GM18505 (cell line): ENCODE results near the gene SEMA3A.
"Not testable (repeated sequence)": the region's sequence is repeated elsewhere in the genome, so short reads cannot be mapped to it uniquely, and the experiment has no call there.

Experiments used
- ATAC-seq: cut with Tn5 transposase; IDR thresholded peaks from one replicate; pipeline ENCODE4 v1.9.1; 2021; ENCODE audit not compliant: unreplicated experiment
- POLR2A ChIP-seq: IDR thresholded peaks from 4 replicates; pipeline ENCODE4 v1.6.1; 2011; ENCODE audit warnings: borderline replicate concordance; ENCODE audit not compliant: insufficient read depth, insufficient read length; ENCODE audit errors: extremely low read depth

SEMA3A gene

DNA sequence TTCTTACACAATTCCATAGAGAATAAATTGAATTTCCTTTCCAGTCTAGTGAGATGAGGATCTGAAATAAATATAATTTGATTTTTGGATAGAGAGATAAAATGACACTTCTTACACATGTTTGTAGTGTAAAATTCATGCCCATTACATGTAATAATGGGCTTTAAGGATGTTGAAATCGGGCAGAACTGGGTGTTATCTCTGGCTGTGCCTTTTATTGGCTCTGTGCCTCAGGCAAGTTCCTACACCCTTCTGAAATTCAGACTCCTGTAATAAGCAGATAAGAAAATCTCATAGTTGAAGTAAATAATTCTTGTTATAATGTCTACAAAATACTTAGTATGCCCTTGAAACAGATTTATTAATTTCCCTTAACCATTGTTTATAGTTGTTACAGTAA lies 125.6 kb downstream of the SEMA3A start:
- TF ChIP-seq POLR2A: no peak
- ATAC-seq: no peak

DNA sequence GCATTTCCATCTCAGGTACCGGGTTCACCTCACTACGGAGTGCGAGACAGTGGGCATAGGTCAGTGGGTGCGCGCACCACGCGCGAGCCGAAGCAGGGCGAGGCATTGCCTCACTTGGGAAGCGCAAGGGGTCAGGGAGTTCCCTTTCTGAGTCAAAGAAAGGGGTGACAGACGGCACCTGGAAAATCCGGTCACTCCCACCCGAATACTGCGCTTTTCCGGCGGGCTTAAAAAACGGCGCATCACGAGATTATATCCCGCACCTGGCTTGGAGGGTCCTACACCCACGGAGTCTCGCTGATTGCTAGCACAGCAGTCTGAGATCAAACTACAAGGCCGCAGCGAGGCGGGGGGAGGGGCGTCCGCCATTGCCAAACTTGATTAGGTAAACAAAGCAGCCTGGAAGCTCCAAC lies 132.1 kb downstream of the SEMA3A start:
- ATAC-seq: not testable (repeated sequence)

DNA sequence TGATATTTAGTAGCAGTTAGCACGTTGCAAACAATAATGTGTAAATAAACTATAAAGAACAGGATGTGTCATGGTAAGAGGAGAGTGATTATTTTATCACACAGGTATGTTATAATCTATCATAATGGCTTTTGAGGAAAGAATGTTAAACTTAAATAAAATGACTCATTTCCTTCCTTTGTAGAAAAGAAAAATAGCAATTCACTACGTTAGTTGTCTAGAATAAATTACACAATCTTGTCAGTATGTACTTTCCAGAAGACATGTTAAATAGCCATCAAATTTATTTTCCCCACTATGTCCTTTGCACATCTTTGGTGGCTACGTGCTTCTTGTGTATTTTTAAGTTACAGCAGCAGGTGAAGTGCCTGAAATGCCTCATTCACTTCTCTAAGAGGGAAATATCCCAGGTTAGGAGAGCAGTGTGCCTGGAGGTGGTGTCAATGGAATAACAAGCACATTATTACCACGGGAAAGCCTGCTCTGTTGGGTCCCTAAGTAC lies 133.8 kb downstream of the SEMA3A start:
- no peak for TF ChIP-seq POLR2A
- ATAC-seq: no peak

DNA sequence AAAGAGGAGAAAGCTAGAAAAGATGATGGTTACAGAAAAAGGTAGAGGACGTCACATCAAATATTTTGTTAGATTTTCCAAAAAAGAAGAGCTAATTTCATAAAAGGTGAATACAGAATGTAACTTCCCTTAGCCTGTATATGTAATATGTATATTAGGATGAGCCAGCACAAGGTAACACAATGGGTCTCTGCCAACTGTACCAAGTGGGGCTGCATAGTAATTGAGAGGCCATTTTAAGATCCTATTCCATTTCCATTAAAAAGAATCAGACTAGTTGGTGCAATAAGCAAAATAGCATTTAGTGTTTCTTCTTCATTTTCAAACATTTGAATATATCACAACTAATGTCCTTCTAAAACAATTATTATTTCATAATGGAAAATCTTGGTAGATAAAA lies 134.6 kb downstream of the SEMA3A start:
- ATAC-seq: no peak
- TF ChIP-seq POLR2A: no peak

DNA sequence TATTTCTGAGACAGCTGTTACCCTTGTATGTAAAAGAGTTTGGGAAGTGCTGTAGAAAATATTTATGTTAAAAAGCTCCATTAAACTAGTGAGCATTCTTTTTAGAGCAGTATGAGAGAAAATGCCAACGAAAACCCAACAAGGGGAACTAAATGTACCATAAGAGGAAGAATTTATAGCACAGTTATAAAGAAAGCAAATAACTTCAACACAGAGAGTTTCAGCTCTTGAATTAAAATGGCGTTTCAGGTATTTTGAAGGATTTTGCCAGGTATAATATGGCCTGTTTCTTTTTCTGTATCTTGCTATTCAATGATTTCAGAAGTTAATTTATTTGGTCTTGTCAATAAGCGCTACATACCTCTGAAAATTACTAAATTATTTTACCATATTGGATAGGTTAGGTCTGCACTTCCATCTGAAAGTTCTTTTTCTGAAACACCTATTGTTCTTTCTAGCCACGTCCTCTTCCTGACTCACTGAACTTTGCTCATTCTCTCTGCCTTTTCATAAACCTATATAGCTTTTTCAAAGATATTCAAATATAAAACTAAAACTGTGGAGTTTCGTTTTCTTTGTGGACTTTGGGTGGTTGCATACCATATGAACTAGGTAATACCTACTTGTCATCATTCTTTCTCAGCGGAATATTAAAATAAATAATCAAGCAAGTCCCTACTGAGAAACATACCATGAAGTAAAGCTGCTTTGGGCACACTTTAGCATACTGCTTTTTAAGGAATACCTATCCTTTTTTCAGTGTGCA lies 136.1 kb downstream of the SEMA3A start:
- ATAC-seq: no peak
- no peak for TF ChIP-seq POLR2A

DNA sequence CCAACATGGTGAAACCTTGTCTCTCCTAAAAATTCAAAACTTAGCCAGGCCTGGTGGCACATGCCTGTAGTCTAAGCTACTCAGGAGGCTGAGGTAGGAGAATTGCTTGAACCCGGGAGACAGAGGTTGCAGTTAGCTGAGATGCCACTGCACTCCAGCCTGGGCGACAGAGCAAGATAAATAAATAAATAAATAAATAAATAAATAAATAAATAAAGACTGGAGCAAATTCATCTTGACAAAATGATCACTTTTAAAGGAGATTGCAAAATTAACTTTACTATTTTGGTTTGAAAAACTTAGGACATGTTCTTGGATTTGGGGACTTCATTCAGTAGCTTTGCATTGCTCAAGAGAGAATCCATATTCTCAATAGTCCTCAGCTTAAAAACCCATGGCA lies 137.0 kb downstream of the SEMA3A start:
- no peak for TF ChIP-seq POLR2A
- no peak for ATAC-seq

DNA sequence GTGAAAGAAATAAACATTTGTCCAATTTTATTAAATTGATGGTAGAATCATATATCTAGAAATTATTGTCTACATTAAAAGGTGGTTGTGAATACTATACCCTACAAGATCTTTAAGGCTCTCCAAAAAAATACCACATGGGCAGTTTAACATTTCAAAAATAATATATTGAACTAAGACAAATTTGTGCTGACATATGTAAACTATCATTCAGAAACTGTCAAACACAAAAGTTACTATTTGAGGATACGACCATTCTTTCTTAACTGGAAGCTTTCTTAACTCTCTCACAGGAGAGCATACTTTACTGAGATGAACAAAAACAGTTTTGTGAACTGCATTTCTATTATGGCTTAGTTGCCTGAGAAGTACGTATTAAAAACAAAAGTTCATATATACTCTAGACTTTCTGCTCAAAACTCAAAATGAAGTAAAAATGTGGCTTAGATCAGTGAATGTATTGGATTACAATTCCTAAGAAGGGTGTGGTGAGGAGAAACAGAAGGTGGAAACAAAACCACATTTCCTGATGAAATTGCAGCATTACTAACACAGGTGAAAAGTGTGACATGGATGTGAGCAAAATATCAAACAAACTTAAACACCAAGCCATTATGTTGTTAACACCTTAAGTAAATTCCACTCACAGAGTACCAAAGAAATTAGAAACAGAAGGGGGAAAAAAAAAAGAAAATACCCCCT lies 138.5 kb downstream of the SEMA3A start:
- no peak for TF ChIP-seq POLR2A
- no peak for ATAC-seq

DNA sequence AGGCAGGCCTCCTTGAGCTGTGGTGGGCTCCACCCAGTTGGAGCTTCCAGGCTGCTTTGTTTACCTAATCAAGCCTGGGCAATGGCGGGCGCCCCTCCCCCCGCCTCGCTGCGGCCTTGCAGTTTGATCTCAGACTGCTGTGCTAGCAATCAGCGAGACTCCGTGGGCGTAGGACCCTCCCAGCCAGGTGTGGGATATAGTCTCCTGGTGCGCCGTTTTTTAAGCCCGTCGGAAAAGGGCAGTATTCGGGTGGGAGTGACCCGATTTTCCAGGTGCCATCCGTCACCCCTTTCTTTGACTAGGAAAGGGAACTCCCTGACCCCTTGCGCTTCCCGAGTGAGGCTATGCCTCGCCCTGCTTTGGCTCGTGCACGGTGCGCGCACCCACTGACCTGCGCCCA lies 139.4 kb downstream of the SEMA3A start:
- ATAC-seq: not testable (repeated sequence)

DNA sequence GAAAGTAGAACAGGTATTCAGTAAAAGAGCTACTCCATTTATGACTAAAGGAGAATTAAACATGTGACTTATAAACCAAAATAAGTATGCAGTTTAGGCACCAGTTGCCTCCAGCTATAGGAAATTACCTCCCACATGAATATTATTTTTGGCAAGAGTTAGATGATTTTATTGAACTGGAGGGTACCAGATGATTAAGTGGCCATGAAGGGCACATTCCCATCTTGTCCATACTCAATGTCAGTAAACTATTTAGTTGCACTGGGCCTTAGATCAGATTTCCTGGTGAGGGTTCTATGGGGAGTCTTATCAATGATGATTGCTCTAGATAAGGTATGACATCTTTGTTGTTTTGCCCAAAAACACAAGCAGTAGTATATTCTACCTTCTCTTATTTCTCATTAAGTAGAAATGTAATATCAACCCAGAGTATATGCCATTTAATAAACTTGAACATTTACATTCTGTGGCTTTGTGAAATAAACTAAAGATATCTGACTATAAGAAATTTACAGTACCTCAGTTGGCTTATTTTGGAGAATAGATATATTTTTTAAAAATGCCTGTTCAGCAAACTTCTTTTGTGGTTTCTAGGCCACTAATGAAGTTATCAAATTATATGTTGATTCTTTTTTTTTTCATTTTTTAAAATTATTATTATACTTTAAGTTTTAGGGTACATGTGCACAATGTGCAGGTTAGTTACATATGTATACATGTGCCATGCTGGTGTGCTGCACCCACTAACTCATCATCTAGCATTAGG lies 145.3 kb downstream of the SEMA3A start:
- TF ChIP-seq POLR2A: no peak
- ATAC-seq: no peak

DNA sequence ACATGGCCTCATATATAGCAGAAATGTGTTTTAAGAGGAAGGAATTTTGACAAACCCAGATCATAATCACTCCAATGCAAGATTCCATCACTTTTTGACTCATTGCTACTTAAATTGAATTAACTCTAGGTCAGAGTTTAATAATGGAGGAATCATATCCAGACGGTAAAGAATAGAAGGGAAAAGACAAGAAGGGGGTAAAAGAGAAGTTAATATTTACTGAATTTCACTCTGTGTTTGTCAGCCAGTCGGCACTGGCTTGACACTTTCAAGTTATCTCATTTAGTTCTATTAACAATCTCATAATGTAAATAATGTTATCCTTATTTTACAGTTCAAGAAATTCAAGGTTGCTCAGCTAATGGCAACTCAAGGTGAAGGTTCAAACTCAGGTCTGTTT lies 147.5 kb downstream of the SEMA3A start:
- TF ChIP-seq POLR2A: no peak
- no peak for ATAC-seq

DNA sequence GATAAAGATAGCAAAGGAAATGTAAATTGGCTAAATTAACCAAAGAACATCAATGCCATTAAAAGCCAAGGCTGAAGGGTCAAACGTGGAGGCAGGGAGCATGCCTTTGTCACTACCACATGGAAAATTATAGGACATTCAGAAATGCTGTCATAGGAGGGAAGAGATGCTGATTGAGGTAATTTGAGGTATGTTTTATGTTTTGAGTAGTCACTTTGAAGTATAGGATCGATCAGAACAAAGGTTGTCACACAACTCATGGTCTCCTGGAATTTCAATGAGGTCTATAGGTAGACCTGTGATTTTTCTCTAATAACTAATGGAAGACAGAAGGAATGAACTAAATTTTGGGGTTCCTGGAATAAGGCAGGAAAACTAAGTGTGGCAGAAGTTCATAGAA lies 149.8 kb downstream of the SEMA3A start:
- no peak for TF ChIP-seq POLR2A
- ATAC-seq: no peak

DNA sequence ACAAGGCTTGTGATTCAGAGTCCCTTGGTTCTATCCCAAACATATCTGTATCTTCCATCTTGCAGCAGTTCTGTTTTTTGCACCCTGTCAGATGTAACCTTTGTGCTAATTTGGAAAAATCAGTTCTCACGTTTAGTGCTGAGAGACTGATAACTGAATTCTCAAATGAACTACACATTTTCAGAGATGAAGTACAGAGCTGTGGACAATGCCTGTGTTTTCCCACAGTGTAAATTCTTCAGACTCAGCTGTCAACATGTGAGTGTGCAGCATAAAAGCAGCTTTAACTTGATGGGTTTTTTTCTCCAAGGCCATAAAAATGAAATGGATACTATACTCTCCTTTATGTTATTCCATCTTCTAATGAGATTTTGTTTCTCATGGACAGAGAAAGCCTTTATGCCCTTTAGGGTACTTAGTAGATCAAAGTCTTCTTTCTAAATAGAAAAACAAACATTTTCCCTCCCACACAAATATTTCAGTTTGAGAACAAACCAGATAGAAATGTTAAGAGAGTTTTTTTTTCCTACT lies 150.9 kb downstream of the SEMA3A start:
- no peak for TF ChIP-seq POLR2A
- ATAC-seq: no peak

DNA sequence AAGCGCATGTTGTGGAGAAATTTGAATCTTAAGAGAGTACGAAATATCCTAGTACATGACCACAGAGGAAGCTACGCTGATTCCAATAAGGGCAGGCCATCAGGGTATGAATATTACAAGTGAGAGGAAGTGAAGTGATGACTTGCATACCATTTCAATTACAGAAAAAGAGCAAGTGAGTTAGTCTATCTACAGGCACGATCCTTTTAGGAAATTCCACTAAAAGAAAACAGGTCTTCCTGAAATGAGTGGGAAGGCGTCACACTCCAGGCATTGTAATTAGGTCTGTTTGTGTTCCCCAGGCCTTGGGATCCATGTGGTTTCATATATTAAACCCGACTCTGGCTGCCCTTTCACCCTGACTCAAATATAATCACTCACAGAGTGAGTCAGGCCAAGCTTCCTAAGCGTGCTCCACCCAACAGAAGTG lies 152.5 kb downstream of the SEMA3A start:
- no peak for TF ChIP-seq POLR2A
- no peak for ATAC-seq
